Measurements from ENCODE around the gene RTBDN. TPM values are rescaled to one million over a fixed set of nuclear protein-coding genes. Genes with fewer than 3 reads are reported as not detected.

RTBDN gene
- total and polyA plus RNA-seq, 10 of the 15 experiments (the other 5 are each of a cell fraction or from before 2014, with no cell fraction given) = 0.45 TPM; not detected in 9

- no peak for TF ChIP-seq STAT1 (conservative IDR thresholded peaks at IDR 0.05)
- TF ChIP-seq RUNX3 (IDR thresholded peaks at IDR 0.05; ENCODE audit: low read length) = peak; percentile 59
- peak; percentile 100 for TF ChIP-seq POLR2A (IDR thresholded peaks at IDR 0.05; ENCODE audit: low read depth, low read length)
- TF ChIP-seq CREM (IDR thresholded peaks at IDR 0.05; ENCODE audit: low read depth) = peak; percentile 45; the same call in 1 of the 2 replicates
- peak; percentile 54; the same call in 1 of the 2 replicates for TF ChIP-seq SIN3A (IDR thresholded peaks at IDR 0.05; ENCODE audit: low read depth, low read length)
- TF ChIP-seq MYB (IDR thresholded peaks at IDR 0.05; ENCODE audit: borderline replicate concordance, low read depth, low read length) = no peak
- peak; percentile 92 for TF ChIP-seq LARP7 (IDR thresholded peaks at IDR 0.05)
- peak; percentile 53; the same call in 1 of the 2 replicates for TF ChIP-seq CREB1 (IDR thresholded peaks at IDR 0.05; ENCODE audit: low read depth)
- peak; percentile 69; the same call in 1 of the 2 replicates for TF ChIP-seq CBFB (IDR thresholded peaks at IDR 0.05; ENCODE audit: low read depth)
- TF ChIP-seq SMAD5 (IDR thresholded peaks at IDR 0.05; ENCODE audit: low read depth) = peak; percentile 89
- TF ChIP-seq JUNB (IDR thresholded peaks at IDR 0.05) = no peak
- no peak for TF ChIP-seq GABPA (IDR thresholded peaks at IDR 0.05; ENCODE audit: low read depth)
- TF ChIP-seq TAF1 (IDR thresholded peaks at IDR 0.05; ENCODE audit: borderline replicate concordance, low read depth, low read length) = peak; percentile 86
- TF ChIP-seq PKNOX1 (IDR thresholded peaks at IDR 0.05) = no peak
- TF ChIP-seq ZSCAN29 (IDR thresholded peaks at IDR 0.05) = 0 out of 2 replicates have a peak, but pooled peaks have one; percentile 64
- TF ChIP-seq MEF2B (IDR thresholded peaks at IDR 0.05; ENCODE audit: partially characterized antibody, poor library complexity, severe bottlenecking) = peak; percentile 24
- TF ChIP-seq RAD51 (IDR thresholded peaks at IDR 0.05) = no peak
- 0 out of 4 replicates have a peak, but pooled peaks of 1 of the 2 experiments have one; percentile 6 for TF ChIP-seq EP300 (IDR thresholded peaks at IDR 0.05; ENCODE audit: borderline replicate concordance in 1 of 2, control insufficient read depth in 1 of 2, low read depth in 2 of 2, low read length in 2 of 2)
- peak; percentile 89 for TF ChIP-seq ZNF207 (IDR thresholded peaks at IDR 0.05; ENCODE audit: borderline replicate concordance)
- peak; percentile 89 for TF ChIP-seq RB1 (IDR thresholded peaks at IDR 0.05; ENCODE audit: borderline replicate concordance)
- TF ChIP-seq TARDBP (IDR thresholded peaks at IDR 0.05; ENCODE audit: borderline replicate concordance) = no peak
- peak; percentile 99 for TF ChIP-seq POLR2AphosphoS5 (IDR thresholded peaks at IDR 0.05; ENCODE audit: low read length)
- TF ChIP-seq NR2F1 (conservative IDR thresholded peaks at IDR 0.05) = peak; percentile 84; the same call in 1 of the 2 replicates
- peak; percentile 68; the same call in 1 of the 2 replicates for TF ChIP-seq MLLT1 (IDR thresholded peaks at IDR 0.05)
- peak; percentile 99 for TF ChIP-seq CHD1 (IDR thresholded peaks at IDR 0.05; ENCODE audit: low read depth, low read length)
- 0 out of 2 replicates have a peak, but pooled peaks have one; percentile 14 for TF ChIP-seq E2F4 (IDR thresholded peaks at IDR 0.05; ENCODE audit: low read depth, low read length)
- TF ChIP-seq HCFC1 (IDR thresholded peaks at IDR 0.05; ENCODE audit: low read length) = peak; percentile 47; the same call in 1 of the 2 replicates
- peak; percentile 65 for TF ChIP-seq SIX5 (IDR thresholded peaks at IDR 0.05; ENCODE audit: low read depth, low read length, severe bottlenecking)
- TF ChIP-seq JUND (IDR thresholded peaks at IDR 0.05; ENCODE audit: low read depth, low read length) = peak; percentile 100
Observed at GRCh38 chr19:12801466-12802266, 32.7 kb downstream of the RTBDN start, which contains the start of the genes PRDX2 and THSD8 (continued).
